ENCODE data around the gene ASB13.

DNA sequence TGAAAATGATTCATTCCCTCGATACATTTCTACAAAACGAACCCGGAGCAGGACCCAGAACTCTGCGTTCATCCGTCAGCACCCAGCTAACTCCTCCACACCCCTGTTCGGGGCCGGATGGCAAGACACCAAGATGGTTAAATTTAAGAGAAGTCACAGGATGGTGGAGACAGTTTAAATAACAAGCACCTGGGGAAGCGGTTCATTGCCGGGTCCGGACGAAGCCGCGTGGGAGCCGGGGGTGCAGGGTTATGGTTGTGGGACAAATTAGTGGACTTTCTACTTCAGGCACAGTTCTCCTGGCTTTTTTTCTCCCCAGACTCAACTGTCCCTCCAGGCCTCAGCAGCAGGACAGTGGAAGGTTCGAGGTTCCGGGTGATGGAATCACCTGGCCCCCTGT, 45.4 kb downstream of the ASB13 start:
- TF ChIP-seq WRNIP1 (IDR thresholded peaks at IDR 0.05; ENCODE audit: borderline replicate concordance, low read depth, low read length) (no peak), RAD51 (IDR thresholded peaks at IDR 0.05) (no peak), POLR2AphosphoS5 (IDR thresholded peaks at IDR 0.05; ENCODE audit: low read length) (no peak), DPF2 (IDR thresholded peaks at IDR 0.05) (no peak), JUND (IDR thresholded peaks at IDR 0.05; ENCODE audit: low read depth, low read length) (no peak)
- TF ChIP-seq, protein P1, sequence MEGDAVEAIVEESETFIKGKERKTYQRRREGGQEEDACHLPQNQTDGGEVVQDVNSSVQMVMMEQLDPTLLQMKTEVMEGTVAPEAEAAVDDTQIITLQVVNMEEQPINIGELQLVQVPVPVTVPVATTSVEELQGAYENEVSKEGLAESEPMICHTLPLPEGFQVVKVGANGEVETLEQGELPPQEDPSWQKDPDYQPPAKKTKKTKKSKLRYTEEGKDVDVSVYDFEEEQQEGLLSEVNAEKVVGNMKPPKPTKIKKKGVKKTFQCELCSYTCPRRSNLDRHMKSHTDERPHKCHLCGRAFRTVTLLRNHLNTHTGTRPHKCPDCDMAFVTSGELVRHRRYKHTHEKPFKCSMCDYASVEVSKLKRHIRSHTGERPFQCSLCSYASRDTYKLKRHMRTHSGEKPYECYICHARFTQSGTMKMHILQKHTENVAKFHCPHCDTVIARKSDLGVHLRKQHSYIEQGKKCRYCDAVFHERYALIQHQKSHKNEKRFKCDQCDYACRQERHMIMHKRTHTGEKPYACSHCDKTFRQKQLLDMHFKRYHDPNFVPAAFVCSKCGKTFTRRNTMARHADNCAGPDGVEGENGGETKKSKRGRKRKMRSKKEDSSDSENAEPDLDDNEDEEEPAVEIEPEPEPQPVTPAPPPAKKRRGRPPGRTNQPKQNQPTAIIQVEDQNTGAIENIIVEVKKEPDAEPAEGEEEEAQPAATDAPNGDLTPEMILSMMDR (IDR thresholded peaks at IDR 0.05 in 2 of 3, conservative IDR thresholded peaks at IDR 0.05 in 1 of 3; ENCODE audit: control insufficient read depth in 2 of 3, extremely low read depth in 1 of 3, insufficient read depth in 1 of 3, low read depth in 3 of 3, low read length in 3 of 3) = no peak
- TF ChIP-seq, protein P2, sequence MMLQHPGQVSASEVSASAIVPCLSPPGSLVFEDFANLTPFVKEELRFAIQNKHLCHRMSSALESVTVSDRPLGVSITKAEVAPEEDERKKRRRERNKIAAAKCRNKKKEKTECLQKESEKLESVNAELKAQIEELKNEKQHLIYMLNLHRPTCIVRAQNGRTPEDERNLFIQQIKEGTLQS (IDR thresholded peaks at IDR 0.05; ENCODE audit: borderline replicate concordance, extremely low read depth, low read depth, low read length) = no peak
